ENCODE data around the gene PLK4.
"Not testable (repeated sequence)": the region's sequence is repeated elsewhere in the genome, so short reads cannot be mapped to it uniquely, and the experiment has no call there.

Gene PLK4

GRCh38 chr4:127930175-127930574 is 49.5 kb downstream of the PLK4 start:
- no peak overlapping the region for H3K4me3 ChIP-seq (replicated peaks in 1 of 2; ENCODE audit: low read depth in 2 of 2, low read length in 2 of 2)
- no peak for DNase-seq (ENCODE audit: low read depth in 2 of 2)
- TF ChIP-seq CTCF (IDR thresholded peaks at IDR 0.05; ENCODE audit: low read depth, low read length) = no peak

GRCh38 chr4:127931836-127932235 is 51.1 kb downstream of the PLK4 start:
- not testable (repeated sequence) for DNase-seq (ENCODE audit: low read depth in 2 of 2); H3K4me3 ChIP-seq (replicated peaks in 1 of 2; ENCODE audit: low read depth in 2 of 2, low read length in 2 of 2)

- DNase-seq (ENCODE audit: low read depth in 2 of 2) = peak; percentile 35 to 42
- no peak overlapping the region for H3K4me3 ChIP-seq (replicated peaks in 1 of 2; ENCODE audit: low read depth in 2 of 2, low read length in 2 of 2)
- no peak for TF ChIP-seq CTCF (IDR thresholded peaks at IDR 0.05; ENCODE audit: low read depth, low read length)
Observed at GRCh38 chr4:127936974-127937373, 56.3 kb downstream of the PLK4 start.

All from cardiac fibroblast (primary cell).